ENCODE results near the gene LY6G5C. TPM values are rescaled to one million over a fixed set of nuclear protein-coding genes. Genes with fewer than 3 reads are reported as not detected.

The LY6G5C gene
- total RNA-seq, 1 donor from 2014 or later = 3.4 TPM

DNA sequence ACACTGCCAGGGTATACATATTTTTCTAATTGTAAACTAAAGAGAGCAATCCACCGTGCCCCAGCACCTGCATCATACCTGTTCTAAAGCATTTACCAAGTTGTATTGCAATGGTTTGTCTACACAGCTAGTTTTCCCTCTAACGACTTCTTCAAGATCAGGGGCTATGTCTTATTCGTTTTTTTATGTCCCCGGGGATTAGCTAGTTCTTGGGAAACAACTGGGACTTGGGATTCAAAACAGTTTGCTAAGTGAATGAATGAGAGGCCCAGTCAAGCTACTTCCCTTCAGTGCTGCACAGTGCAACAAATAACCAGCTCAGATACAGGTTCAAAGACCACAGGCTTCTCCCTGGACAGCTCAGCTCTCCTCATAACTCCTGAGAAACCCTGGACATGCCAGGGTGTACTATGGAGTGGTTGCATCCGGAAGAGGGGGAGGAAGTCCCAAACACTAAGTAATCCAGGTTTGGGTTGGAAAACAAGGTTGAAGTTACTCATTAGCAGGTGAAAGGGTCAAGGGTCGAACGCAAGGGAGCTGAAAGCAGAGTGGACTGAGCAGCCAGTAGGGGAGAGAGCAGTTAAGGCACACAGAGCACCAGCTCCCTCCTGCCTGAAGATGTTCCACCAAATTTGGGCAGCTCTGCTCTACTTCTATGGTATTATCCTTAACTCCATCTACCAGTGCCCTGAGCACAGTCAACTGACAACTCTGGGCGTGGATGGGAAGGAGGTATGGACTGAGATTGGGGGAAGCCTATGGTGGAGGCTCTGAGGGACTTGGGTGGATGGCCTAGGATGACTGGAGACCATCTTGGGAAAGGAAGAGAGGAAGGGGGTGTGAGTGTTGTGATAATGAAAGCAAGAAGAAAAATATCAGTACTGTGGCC is 25.3 kb downstream of the LY6G5C start, which contains the start of gene APOM:
TSS of gene APOM (plus strand) at position 546 of the 889 bp plus-strand sequence. CDS start at position 619, 73 bp downstream.
- ATAC-seq (no peak), DNase-seq (no peak)
- Histone ChIP-seq H3K27me3 (no peaks in the 10 kb centered on the region), H3K27ac (no peak within 1 kb of the TSS), H3K4me3 (no peak within 1 kb of the TSS), H3K36me3 (peaks cover 24% of the 10 kb centered on the region), H3K4me1 (peaks cover 38% of the 10 kb centered on the region), H3K9me3 (no peaks in the 10 kb centered on the region)
- TF ChIP-seq, protein P1, sequence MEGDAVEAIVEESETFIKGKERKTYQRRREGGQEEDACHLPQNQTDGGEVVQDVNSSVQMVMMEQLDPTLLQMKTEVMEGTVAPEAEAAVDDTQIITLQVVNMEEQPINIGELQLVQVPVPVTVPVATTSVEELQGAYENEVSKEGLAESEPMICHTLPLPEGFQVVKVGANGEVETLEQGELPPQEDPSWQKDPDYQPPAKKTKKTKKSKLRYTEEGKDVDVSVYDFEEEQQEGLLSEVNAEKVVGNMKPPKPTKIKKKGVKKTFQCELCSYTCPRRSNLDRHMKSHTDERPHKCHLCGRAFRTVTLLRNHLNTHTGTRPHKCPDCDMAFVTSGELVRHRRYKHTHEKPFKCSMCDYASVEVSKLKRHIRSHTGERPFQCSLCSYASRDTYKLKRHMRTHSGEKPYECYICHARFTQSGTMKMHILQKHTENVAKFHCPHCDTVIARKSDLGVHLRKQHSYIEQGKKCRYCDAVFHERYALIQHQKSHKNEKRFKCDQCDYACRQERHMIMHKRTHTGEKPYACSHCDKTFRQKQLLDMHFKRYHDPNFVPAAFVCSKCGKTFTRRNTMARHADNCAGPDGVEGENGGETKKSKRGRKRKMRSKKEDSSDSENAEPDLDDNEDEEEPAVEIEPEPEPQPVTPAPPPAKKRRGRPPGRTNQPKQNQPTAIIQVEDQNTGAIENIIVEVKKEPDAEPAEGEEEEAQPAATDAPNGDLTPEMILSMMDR (IDR thresholded peaks at IDR 0.05) = no peak
- intact Hi-C loops (cut with DNase I) = no loop called here

GRCh38 chr6:31654574-31655348 is 26.1 kb downstream of the LY6G5C start:
- intact Hi-C loops (cut with DNase I) = no loop called here
- Histone ChIP-seq H3K27ac (no peak overlapping the region), H3K36me3 (peaks cover 29% of the 10 kb centered on the region), H3K27me3 (no peaks in the 10 kb centered on the region), H3K9me3 (no peaks in the 10 kb centered on the region), H3K4me1 (peaks cover 38% of the 10 kb centered on the region), H3K4me3 (no peak overlapping the region)
- ATAC-seq (no peak), DNase-seq (no peak)
- TF ChIP-seq, protein P1 (IDR thresholded peaks at IDR 0.05) = no peak

DNA sequence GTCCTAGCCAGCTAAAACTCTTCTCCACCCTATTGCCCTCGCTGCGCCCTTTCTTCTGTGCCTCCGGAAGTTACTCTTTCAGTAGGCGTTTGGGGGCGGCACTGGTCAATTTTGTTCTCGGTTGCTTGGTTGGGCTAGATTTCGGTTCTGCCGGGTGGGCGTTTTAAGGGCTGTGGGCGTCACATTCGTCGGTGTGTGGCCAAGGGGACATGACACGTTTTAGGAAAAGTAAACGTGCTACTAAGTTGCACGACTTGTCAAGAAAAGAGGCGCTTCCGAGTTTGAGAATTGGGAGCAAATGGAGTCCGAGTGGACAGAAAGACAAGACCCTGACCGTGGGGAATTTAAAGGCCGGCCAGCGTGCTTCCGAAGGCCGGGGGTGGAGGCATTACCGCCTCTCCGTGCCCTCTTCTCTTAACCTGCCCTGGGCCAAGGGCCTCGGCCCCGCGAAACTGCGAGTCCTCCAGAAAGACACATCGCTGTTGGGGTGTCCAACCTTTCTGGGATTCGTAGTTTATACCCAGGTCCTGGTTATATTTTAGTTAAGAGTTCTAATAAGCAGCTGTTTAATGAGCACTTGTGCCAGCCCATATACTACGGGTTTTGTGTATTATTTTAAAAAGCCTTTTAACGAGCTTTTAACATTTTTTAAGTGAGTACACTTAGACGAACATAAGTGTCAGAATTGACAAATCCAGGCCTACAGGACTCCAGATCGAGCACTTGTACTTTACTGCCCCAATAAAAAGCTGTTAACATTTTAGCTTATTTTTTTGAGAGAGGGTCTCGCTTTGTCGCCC is 27.7 kb downstream of the LY6G5C start:
- Histone ChIP-seq H3K4me1 (peaks cover 22% of the 10 kb centered on the region), H3K9me3 (no peaks in the 10 kb centered on the region), H3K27ac (peak overlapping the region; percentile 96), H3K27me3 (no peaks in the 10 kb centered on the region), H3K36me3 (peaks cover 44% of the 10 kb centered on the region), H3K4me3 (peak overlapping the region; percentile 76)
- DNase-seq (peak; percentile 90), ATAC-seq (peak; percentile 78)
- intact Hi-C loops (cut with DNase I) = no loop called here
- TF ChIP-seq, protein P1 (IDR thresholded peaks at IDR 0.05) = peak; percentile 18

- intact Hi-C loops (cut with DNase I) = no loop called here
- peaks cover 45% of the 10 kb centered on the region for H3K36me3 ChIP-seq
Measured at GRCh38 chr6:31651602-31652191, 29.2 kb downstream of the LY6G5C start.

More at GRCh38 chr6:31651602-31652191, 29.2 kb downstream of the LY6G5C start:
- H3K9me3 ChIP-seq = no peaks in the 10 kb centered on the region
- DNase-seq (no peak), ATAC-seq (peak; percentile 78)
- H3K4me1 ChIP-seq = peaks cover 12% of the 10 kb centered on the region
- peak overlapping the region; percentile 76 for H3K4me3 ChIP-seq
- peak overlapping the region; percentile 96 for H3K27ac ChIP-seq
- TF ChIP-seq, protein P1 (IDR thresholded peaks at IDR 0.05) = no peak
- no peaks in the 10 kb centered on the region for H3K27me3 ChIP-seq
